Right atrium auricular region (tissue), 2 donors: Measurements from ENCODE around the gene VAV1. TPM values are rescaled to one million over a fixed set of nuclear protein-coding genes. Genes with fewer than 3 reads are reported as not detected.
"Not testable (repeated sequence)": the region's sequence is repeated elsewhere in the genome, so short reads cannot be mapped to it uniquely, and the experiment has no call there.

Experiments
- DNase-seq: peaks from one replicate; pipeline ENCODE4 v3.0.0-alpha.2; 2019; ENCODE audit warnings: low spot score
- H3K27ac ChIP-seq, 2 donors: fragments of 200-600 bp; sonication (generic); 1 replicate in 1 of 2; 2 replicates in 1 of 2; pipeline ENCODE4 v1.5.1; 2016 to 2019
- H3K27me3 ChIP-seq, 2 donors: fragments of 200-600 bp; sonication (generic); one replicate each; pipeline versions ENCODE4 v1.5.1 to v1.6.0; 2017 to 2019
- H3K36me3 ChIP-seq: fragments of 200-600 bp; sonication (generic); one replicate; pipeline ENCODE4 v1.5.1; 2016
- H3K4me1 ChIP-seq, 2 donors: fragments of 200-600 bp; sonication (generic); one replicate each; pipeline versions ENCODE4 v1.5.1 to v1.6.0; 2017 to 2019
- H3K4me3 ChIP-seq, 2 donors: fragments of 200-600 bp; sonication (generic); 1 replicate in 1 of 2; 2 replicates in 1 of 2; pipeline ENCODE4 v1.5.1; 2017 to 2019; ENCODE audit warnings: mild to moderate bottlenecking in 1 of 2, moderate library complexity in 1 of 2
- H3K9me3 ChIP-seq, 2 donors: fragments of 200-600 bp; sonication (generic); one replicate each; pipeline ENCODE4 v1.5.1; 2019
- CTCF ChIP-seq, 2 donors: fragments of 200-600 bp; sonication (generic); IDR thresholded peaks; one replicate each; pipeline ENCODE4 v1.5.1; 2019; ENCODE audit warnings: antibody characterized with exemption in 2 of 2
- total RNA-seq, 2 donors: library from RNA; depleted of rRNA; stranded (reverse); fragments of >200 nt; gene quantifications; one replicate each; pipeline ENCODE4 v1.1.0, GENCODE V29; 2016

VAV1 gene
- total RNA-seq, 2 donors from 2014 or later: 0.52 to 1.4 TPM

- peak overlapping the region in 1 of 2 donors; percentile 36 for H3K4me3 ChIP-seq
- no peak overlapping the region for H3K27ac ChIP-seq
- no peak for TF ChIP-seq CTCF (IDR thresholded peaks at IDR 0.05)
- H3K9me3 ChIP-seq: no peaks in the 10 kb centered on the region
- no peaks in the 10 kb centered on the region for H3K36me3 ChIP-seq
- no peak for DNase-seq
- peaks cover 0 to 20% of the 10 kb centered on the region in 2 donors for H3K27me3 ChIP-seq
- H3K4me1 ChIP-seq: peaks cover 0 to 22% of the 10 kb centered on the region in 2 donors
These were observed 6.0 kb upstream of the VAV1 start for GRCh38 chr19:6766357-6767080.

GRCh38 chr19:6767081-6767356, 5.5 kb upstream of the VAV1 start:
- Histone ChIP-seq H3K27ac (no peak overlapping the region), H3K27me3 (peaks cover 0 to 20% of the 10 kb centered on the region in 2 donors)

GRCh38 chr19:6767357-6768235, 4.9 kb upstream of the VAV1 start, which contains the start of gene SH2D3A:
Gene SH2D3A (minus strand): TSS chr19:6767435. CDS start chr19:6763748, 3,687 bp downstream.
- H3K9me3 ChIP-seq: no peaks in the 10 kb centered on the region
- peaks cover 0 to 22% of the 10 kb centered on the region in 2 donors for H3K4me1 ChIP-seq
- no peaks in the 10 kb centered on the region for H3K36me3 ChIP-seq
- peaks cover 0 to 20% of the 10 kb centered on the region in 2 donors for H3K27me3 ChIP-seq
- peak within 1 kb of the TSS; percentile 17 to 36 for H3K4me3 ChIP-seq
- no peak for TF ChIP-seq CTCF (IDR thresholded peaks at IDR 0.05)
- DNase-seq: no peak
- no peak within 1 kb of the TSS for H3K27ac ChIP-seq

More at GRCh38 chr19:6767081-6767356, 5.5 kb upstream of the VAV1 start:
- no peak for DNase-seq
- no peaks in the 10 kb centered on the region for H3K36me3 ChIP-seq
- peak overlapping the region; percentile 17 to 36 for H3K4me3 ChIP-seq
- no peak for TF ChIP-seq CTCF (IDR thresholded peaks at IDR 0.05)
- no peaks in the 10 kb centered on the region for H3K9me3 ChIP-seq
- peaks cover 0 to 22% of the 10 kb centered on the region in 2 donors for H3K4me1 ChIP-seq

- DNase-seq: no peak
- Histone ChIP-seq H3K9me3 (no peaks in the 10 kb centered on the region), H3K4me1 (peaks cover 0 to 22% of the 10 kb centered on the region in 2 donors), H3K36me3 (no peaks in the 10 kb centered on the region), H3K27me3 (peaks cover 0 to 20% of the 10 kb centered on the region in 2 donors), H3K27ac (no peak overlapping the region), H3K4me3 (peak overlapping the region in 1 of 2 donors; percentile 36)
- no peak for TF ChIP-seq CTCF (IDR thresholded peaks at IDR 0.05)
These were observed 4.2 kb upstream of the VAV1 start for GRCh38 chr19:6768236-6768785.

- no peak for DNase-seq
- no peaks in the 10 kb centered on the region for H3K9me3 ChIP-seq
- TF ChIP-seq CTCF (IDR thresholded peaks at IDR 0.05): peak; percentile 23 to 61
- H3K27ac ChIP-seq: no peak overlapping the region
- no peaks in the 10 kb centered on the region for H3K36me3 ChIP-seq
- peaks cover 0 to 20% of the 10 kb centered on the region in 2 donors for H3K27me3 ChIP-seq
- H3K4me1 ChIP-seq: peaks cover 0 to 22% of the 10 kb centered on the region in 2 donors
- H3K4me3 ChIP-seq: no peak overlapping the region
These were observed 3.4 kb upstream of the VAV1 start for GRCh38 chr19:6769006-6769619.

GRCh38 chr19:6771648-6772027, 870 bp upstream of the VAV1 start:
- not testable (repeated sequence) for H3K4me3 ChIP-seq, H3K27ac ChIP-seq, DNase-seq, H3K9me3 ChIP-seq, H3K36me3 ChIP-seq
- peaks cover 0 to 13% of the 10 kb centered on the region in 2 donors for H3K27me3 ChIP-seq
- peaks cover 0 to 13% of the 10 kb centered on the region in 2 donors for H3K4me1 ChIP-seq
